HepG2 (cell line): ENCODE results near the gene ZBTB45. TPM values are rescaled to one million over a fixed set of nuclear protein-coding genes. Genes with fewer than 3 reads are reported as not detected.

ENCODE experiments used
- ZNF589 ChIP-seq: sonication (generic); formaldehyde crosslinking; conservative IDR thresholded peaks from 2 replicates; pipeline ENCODE4 v1.8.0; 2022; ENCODE audit warnings: mild to moderate bottlenecking, moderate library complexity, missing genetic modification reagents
- polyA plus RNA-seq, 8 experiments: library from polyadenylated mRNA; depleted of rRNA in 3 of 8; stranded (reverse) in 7 of 8; unstranded in 1 of 8; fragments of >200 nt; fragmentation: Illumina TruSeq in 4 of 8; extraction: Trizol in 4 of 8; gene quantifications; 2 replicates each; pipeline versions ENCODE4 v1.2.1 to v1.2.3, GENCODE V29; 2011 to 2016; ENCODE audit warnings: low read depth in 4 of 8, missing spikeins in 1 of 8, mixed read lengths in 1 of 8; ENCODE audit not compliant: insufficient read depth in 1 of 8
- total RNA-seq, 5 experiments: library from RNA; depleted of rRNA; stranded (reverse); fragments of >200 nt; fragmentation: Illumina TruSeq; extraction: Trizol; gene quantifications; 2 replicates each; pipeline ENCODE4 v1.2.3, GENCODE V29; 2016; ENCODE audit warnings: low read depth in 1 of 5
- TF ChIP-seq, protein P1 (sequence below): sonication (generic); formaldehyde crosslinking; IDR thresholded peaks from 2 replicates; pipeline ENCODE4 v1.4.0; 2020; ENCODE audit warnings: missing genetic modification reagents, borderline replicate concordance
- TF ChIP-seq, protein P2 (sequence below): sonication (generic); formaldehyde crosslinking; IDR thresholded peaks from 2 replicates; pipeline ENCODE4 v1.4.0; 2020; ENCODE audit warnings: mild to moderate bottlenecking, missing genetic modification reagents
- TF ChIP-seq, protein P3 (sequence below): sonication (generic); formaldehyde crosslinking; IDR thresholded peaks from 2 replicates; pipeline ENCODE4 v1.5.1; 2020; ENCODE audit warnings: mild to moderate bottlenecking, moderate library complexity, missing genetic modification reagents
- TF ChIP-seq, protein P4 (sequence below): sonication (generic); formaldehyde crosslinking; IDR thresholded peaks from 2 replicates; pipeline ENCODE4 v1.5.0; 2020; ENCODE audit warnings: missing genetic modification reagents
- TF ChIP-seq, protein P5 (sequence below): sonication (generic); formaldehyde crosslinking; IDR thresholded peaks from 2 replicates; pipeline ENCODE4 v1.8.1; 2023; ENCODE audit warnings: mild to moderate bottlenecking, moderate library complexity, missing genetic modification reagents
- TF ChIP-seq, protein P6 (sequence below): sonication (generic); formaldehyde crosslinking; IDR thresholded peaks from 2 replicates; pipeline ENCODE4 v1.4.0; 2020; ENCODE audit warnings: low read depth, mild to moderate bottlenecking, missing genetic modification reagents

ZBTB45 gene
- total and polyA plus RNA-seq, 2 of the 13 experiments (the other 11 are each of a cell fraction or from before 2014, with no cell fraction given), result 3.0 to 3.7 TPM

DNA sequence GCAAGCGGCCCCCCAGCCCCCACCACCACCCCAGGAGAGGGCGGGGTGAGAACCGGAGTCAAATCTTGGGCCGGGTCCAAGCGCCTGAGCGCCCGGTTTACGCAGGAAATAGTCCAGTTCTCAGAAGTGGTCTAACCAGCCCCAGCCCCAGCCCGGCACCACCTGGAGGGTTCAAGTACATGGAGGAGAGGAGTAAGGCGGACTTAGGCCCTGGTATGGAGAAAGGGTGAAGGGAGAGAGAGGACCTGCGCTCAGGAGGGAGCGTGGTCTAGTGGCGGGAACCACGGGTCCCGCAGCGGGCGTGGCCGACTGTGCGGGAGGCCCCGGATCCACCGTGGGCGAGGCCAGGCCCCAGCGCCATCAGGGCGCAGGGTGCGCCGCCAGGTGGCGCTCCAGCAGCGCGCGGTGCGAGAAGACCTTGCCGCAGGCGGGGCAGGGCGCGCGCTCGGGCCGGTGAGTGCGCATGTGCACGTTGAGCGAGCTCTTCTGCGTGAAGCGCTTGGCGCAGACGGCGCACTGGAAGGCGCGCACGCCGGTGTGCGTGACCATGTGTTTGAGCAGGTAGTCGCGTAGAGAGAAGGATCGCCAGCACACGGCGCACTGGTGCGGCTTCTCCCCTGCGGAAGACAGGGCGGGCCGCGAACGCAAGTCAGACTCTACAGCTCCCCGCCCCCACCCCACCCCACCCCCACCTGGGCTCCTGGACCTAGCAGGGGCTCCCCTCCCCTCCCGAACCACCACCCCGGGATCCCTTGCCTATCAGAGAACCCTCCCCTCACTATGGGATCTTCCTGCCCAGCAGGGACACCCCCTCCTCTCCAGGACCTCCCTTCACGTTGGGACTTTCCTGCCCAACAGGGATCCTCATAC, 5.7 kb downstream of the ZBTB45 start (continued):
- TF ChIP-seq, protein P1, sequence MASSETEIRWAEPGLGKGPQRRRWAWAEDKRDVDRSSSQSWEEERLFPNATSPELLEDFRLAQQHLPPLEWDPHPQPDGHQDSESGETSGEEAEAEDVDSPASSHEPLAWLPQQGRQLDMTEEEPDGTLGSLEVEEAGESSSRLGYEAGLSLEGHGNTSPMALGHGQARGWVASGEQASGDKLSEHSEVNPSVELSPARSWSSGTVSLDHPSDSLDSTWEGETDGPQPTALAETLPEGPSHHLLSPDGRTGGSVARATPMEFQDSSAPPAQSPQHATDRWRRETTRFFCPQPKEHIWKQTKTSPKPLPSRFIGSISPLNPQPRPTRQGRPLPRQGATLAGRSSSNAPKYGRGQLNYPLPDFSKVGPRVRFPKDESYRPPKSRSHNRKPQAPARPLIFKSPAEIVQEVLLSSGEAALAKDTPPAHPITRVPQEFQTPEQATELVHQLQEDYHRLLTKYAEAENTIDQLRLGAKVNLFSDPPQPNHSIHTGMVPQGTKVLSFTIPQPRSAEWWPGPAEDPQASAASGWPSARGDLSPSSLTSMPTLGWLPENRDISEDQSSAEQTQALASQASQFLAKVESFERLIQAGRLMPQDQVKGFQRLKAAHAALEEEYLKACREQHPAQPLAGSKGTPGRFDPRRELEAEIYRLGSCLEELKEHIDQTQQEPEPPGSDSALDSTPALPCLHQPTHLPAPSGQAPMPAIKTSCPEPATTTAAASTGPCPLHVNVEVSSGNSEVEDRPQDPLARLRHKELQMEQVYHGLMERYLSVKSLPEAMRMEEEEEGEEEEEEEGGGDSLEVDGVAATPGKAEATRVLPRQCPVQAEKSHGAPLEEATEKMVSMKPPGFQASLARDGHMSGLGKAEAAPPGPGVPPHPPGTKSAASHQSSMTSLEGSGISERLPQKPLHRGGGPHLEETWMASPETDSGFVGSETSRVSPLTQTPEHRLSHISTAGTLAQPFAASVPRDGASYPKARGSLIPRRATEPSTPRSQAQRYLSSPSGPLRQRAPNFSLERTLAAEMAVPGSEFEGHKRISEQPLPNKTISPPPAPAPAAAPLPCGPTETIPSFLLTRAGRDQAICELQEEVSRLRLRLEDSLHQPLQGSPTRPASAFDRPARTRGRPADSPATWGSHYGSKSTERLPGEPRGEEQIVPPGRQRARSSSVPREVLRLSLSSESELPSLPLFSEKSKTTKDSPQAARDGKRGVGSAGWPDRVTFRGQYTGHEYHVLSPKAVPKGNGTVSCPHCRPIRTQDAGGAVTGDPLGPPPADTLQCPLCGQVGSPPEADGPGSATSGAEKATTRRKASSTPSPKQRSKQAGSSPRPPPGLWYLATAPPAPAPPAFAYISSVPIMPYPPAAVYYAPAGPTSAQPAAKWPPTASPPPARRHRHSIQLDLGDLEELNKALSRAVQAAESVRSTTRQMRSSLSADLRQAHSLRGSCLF (CRISPR knock-in tag), result no peak
- TF ChIP-seq, protein P2, sequence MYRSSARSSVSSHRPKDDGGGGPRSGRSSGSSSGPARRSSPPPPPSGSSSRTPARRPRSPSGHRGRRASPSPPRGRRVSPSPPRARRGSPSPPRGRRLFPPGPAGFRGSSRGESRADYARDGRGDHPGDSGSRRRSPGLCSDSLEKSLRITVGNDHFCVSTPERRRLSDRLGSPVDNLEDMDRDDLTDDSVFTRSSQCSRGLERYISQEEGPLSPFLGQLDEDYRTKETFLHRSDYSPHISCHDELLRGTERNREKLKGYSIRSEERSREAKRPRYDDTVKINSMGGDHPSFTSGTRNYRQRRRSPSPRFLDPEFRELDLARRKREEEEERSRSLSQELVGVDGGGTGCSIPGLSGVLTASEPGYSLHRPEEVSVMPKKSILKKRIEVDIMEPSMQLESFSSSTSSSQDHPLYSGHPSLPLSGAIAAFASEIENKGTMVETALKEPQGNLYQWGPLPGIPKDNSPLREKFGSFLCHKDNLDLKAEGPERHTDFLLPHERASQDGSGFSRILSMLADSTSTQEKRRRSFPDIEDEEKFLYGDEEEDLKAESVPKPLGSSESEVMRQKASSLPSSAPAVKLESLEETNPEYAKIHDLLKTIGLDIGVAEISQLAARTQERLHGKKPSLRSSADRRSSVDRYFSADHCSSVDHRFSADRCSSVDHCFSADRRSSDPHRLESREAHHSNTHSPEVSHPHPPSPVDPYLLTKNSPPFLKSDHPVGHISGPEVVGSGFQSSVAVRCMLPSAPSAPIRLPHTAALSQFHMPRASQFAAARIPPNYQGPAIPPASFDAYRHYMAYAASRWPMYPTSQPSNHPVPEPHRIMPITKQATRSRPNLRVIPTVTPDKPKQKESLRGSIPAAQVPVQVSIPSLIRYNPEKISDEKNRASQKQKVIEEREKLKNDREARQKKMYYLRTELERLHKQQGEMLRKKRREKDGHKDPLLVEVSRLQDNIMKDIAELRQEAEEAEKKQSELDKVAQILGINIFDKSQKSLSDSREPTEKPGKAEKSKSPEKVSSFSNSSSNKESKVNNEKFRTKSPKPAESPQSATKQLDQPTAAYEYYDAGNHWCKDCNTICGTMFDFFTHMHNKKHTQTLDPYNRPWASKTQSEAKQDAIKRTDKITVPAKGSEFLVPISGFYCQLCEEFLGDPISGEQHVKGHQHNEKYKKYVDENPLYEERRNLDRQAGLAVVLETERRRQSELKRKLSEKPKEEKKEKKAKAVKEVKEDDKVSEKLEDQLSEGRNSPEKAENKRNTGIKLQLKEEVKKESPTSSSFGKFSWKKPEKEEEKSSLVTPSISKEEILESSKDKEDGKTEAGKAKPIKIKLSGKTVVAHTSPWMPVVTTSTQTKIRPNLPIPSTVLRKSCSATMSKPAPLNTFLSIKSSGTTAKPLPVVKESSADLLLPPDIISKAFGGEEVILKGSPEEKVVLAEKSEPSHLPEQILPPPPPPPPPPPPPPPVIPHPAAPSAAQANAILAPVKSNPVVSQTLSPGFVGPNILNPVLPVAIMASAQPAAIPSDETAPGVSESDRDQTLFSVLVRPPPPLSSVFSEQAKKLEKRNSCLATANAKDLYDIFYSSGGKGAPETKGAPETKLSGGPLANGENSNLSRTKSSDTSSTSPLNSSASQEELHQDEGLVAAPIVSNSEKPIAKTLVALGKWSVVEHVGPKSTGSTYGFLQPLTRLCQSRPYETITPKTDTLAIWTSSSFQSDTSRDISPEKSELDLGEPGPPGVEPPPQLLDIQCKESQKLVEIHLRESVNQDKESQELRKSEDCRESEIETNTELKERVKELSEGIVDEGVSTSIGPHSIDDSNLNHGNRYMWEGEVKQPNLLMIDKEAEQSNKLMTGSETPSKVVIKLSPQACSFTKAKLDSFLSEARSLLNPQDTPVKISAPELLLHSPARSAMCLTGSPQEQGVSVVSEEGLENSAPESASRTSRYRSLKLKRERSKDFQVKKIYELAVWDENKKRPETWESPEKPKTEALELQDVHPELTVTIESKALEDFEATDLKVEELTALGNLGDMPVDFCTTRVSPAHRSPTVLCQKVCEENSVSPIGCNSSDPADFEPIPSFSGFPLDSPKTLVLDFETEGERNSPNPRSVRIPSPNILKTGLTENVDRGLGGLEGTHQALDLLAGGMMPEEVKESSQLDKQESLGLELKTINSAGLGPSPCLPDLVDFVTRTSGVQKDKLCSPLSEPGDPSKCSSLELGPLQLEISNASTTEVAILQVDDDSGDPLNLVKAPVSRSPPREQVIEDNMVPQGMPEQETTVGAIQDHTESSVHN (CRISPR knock-in tag), result peak; percentile 81; the same call in 1 of the 2 replicates
- TF ChIP-seq, protein P3, sequence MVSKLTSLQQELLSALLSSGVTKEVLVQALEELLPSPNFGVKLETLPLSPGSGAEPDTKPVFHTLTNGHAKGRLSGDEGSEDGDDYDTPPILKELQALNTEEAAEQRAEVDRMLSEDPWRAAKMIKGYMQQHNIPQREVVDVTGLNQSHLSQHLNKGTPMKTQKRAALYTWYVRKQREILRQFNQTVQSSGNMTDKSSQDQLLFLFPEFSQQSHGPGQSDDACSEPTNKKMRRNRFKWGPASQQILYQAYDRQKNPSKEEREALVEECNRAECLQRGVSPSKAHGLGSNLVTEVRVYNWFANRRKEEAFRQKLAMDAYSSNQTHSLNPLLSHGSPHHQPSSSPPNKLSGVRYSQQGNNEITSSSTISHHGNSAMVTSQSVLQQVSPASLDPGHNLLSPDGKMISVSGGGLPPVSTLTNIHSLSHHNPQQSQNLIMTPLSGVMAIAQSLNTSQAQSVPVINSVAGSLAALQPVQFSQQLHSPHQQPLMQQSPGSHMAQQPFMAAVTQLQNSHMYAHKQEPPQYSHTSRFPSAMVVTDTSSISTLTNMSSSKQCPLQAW, result no peak
- TF ChIP-seq ZNF589 (CRISPR knock-in tag), result peak; percentile 78; the same call in 1 of the 2 replicates
- TF ChIP-seq, protein P4, sequence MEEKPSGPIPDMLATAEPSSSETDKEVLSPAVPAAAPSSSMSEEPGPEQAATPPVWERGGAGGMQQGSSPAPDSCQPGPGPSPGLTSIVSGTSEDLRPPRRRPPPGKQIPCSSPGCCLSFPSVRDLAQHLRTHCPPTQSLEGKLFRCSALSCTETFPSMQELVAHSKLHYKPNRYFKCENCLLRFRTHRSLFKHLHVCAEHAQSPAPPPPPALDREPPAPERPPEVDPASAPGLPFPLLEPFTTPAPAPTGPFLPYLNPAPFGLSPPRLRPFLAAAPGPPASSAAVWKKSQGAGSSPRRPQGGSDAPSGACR (CRISPR knock-in tag), result no peak
- TF ChIP-seq, protein P5, sequence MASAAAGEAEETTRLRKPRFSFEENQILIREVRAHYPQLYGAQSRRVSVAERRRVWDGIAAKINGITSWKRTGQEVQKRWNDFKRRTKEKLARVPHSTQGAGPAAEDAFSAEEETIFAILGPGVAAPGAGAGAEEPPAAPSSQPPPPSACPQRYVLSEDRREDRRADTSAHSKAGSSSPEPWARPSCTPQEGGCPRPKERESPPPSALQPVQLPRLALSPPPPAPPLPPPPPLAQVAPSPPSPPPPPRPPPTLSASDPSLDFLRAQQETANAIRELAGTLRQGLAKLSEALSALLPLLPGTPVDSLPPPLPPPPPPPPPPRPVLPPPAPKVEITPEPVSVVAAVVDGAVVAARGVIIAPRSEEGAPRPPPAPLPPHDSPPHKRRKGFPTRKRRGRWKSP, result peak; percentile 99
- TF ChIP-seq, protein P6, sequence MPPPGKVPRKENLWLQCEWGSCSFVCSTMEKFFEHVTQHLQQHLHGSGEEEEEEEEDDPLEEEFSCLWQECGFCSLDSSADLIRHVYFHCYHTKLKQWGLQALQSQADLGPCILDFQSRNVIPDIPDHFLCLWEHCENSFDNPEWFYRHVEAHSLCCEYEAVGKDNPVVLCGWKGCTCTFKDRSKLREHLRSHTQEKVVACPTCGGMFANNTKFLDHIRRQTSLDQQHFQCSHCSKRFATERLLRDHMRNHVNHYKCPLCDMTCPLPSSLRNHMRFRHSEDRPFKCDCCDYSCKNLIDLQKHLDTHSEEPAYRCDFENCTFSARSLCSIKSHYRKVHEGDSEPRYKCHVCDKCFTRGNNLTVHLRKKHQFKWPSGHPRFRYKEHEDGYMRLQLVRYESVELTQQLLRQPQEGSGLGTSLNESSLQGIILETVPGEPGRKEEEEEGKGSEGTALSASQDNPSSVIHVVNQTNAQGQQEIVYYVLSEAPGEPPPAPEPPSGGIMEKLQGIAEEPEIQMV (CRISPR knock-in tag), result peak; percentile 78; the same call in 1 of the 2 replicates
